ENCODE results near the gene TANC2. TPM values are rescaled to one million over a fixed set of nuclear protein-coding genes. Genes with fewer than 3 reads are reported as not detected.

Gene TANC2
- total RNA-seq, 1 donor from 2014 or later, result 84.2 TPM

DNA sequence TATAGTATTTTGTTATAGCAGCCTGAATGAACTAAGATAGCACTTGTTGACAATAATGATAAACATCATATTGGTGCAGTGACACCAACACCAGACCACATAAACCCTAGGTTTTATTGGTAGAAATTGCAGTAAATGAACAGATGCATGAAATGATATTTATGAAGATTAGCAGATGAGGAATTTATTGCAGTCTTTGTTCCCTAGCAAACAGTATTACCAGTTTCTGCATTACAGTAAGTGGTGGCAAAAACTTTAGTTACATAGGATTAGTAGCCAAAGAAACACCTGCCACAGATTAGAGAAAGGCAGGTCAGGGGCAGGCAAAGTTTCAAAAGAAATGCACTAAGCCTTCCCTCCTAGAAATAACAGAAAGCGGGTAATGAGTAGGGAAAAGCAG lies 17.7 kb upstream of the TANC2 start:
- FAIRE-seq, result no peak
- TF ChIP-seq, protein P1, sequence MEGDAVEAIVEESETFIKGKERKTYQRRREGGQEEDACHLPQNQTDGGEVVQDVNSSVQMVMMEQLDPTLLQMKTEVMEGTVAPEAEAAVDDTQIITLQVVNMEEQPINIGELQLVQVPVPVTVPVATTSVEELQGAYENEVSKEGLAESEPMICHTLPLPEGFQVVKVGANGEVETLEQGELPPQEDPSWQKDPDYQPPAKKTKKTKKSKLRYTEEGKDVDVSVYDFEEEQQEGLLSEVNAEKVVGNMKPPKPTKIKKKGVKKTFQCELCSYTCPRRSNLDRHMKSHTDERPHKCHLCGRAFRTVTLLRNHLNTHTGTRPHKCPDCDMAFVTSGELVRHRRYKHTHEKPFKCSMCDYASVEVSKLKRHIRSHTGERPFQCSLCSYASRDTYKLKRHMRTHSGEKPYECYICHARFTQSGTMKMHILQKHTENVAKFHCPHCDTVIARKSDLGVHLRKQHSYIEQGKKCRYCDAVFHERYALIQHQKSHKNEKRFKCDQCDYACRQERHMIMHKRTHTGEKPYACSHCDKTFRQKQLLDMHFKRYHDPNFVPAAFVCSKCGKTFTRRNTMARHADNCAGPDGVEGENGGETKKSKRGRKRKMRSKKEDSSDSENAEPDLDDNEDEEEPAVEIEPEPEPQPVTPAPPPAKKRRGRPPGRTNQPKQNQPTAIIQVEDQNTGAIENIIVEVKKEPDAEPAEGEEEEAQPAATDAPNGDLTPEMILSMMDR (IDR thresholded peaks at IDR 0.05; ENCODE audit: insufficient read depth, low read length, severe bottlenecking), result no peak

DNA sequence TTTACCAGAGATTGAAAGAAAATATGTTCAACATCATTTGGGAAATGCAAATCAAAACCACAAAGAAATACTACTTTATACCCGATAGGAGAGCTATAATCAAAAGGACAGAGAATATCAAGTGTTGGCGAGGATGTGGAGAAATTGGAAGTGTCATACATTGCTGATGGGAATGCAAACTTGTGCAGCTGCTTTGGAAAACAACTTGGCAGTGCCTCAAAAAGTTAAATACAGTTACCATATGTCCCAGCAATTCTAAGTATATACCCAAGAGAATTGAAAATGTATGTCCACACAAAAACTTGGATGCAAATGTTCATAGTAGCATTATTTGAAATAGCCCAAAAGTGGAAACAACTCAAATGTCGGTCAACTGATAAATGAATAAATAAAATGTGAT lies 17.0 kb upstream of the TANC2 start:
- H3K27me3 ChIP-seq (ENCODE audit: control insufficient read depth, insufficient read depth, low read length), result no peaks in the 10 kb centered on the region
- FAIRE-seq (no peak), DNase-seq (ENCODE audit: low read depth) (no peak)
- H3K4me3 ChIP-seq (ENCODE audit: low read depth, low read length), result no peak overlapping the region
- TF ChIP-seq, protein P1 (IDR thresholded peaks at IDR 0.05; ENCODE audit: insufficient read depth, low read length, severe bottlenecking), result no peak
- no peaks in the 10 kb centered on the region for H3K36me3 ChIP-seq (ENCODE audit: control insufficient read depth, insufficient read depth, low read length)

More for the DNA sequence above, 17.7 kb upstream of the TANC2 start:
- Histone ChIP-seq H3K4me3 (ENCODE audit: low read depth, low read length) (no peak overlapping the region), H3K36me3 (ENCODE audit: control insufficient read depth, insufficient read depth, low read length) (no peaks in the 10 kb centered on the region), H3K27me3 (ENCODE audit: control insufficient read depth, insufficient read depth, low read length) (no peaks in the 10 kb centered on the region)
- no peak for DNase-seq (ENCODE audit: low read depth)

DNA sequence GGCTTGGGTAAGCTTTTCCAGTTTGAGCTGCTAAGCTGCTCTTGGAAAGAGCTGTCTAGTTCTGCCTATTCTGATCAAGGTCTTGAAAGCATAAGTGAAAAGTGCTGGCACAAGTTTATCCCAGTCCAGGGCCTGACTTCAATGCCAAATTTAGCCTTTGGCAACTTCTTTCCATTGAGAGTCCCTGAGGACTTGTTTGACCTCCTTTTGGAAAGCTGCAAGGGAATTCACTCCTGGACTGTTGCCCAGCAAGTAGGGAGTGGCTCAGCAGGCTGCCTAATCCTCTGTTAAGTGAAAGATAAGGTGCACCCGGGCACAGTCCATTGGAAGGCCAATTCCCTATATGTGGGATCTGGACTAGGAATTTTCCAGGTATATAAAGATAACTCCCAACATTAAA lies 16.0 kb upstream of the TANC2 start:
- DNase-seq (ENCODE audit: low read depth) (peak; percentile 74), FAIRE-seq (no peak)
- no peak overlapping the region for H3K4me3 ChIP-seq (ENCODE audit: low read depth, low read length)
- H3K36me3 ChIP-seq (ENCODE audit: control insufficient read depth, insufficient read depth, low read length), result no peaks in the 10 kb centered on the region
- no peaks in the 10 kb centered on the region for H3K27me3 ChIP-seq (ENCODE audit: control insufficient read depth, insufficient read depth, low read length)
- TF ChIP-seq, protein P1 (IDR thresholded peaks at IDR 0.05; ENCODE audit: insufficient read depth, low read length, severe bottlenecking), result no peak

DNA sequence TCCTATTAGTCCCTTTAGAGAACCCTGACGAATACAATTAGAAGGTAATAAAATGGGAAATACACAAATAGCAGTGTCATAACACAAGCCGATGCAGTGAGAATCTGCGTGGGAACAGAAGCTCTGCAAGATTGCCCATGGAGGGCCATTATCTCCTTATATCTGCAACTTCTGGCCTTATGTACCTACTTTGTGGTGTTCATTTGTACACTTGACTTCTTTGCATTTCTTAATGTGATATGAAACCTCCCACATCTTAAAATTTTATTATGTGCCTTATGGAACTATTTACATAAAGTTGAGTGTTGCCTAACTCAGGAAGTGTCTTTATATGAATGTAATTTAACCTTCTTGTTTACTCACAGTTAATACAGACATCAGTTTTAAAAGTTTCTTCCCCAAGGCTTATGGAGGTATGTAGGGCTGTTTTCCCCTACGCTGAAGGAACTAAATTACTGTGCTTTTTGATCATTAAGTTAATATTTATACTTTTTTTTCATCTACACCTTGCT lies 10.1 kb upstream of the TANC2 start:
- TF ChIP-seq, protein P1 (IDR thresholded peaks at IDR 0.05; ENCODE audit: insufficient read depth, low read length, severe bottlenecking), result no peak
- FAIRE-seq, result no peak
- Histone ChIP-seq H3K36me3 (ENCODE audit: control insufficient read depth, insufficient read depth, low read length) (no peaks in the 10 kb centered on the region), H3K27me3 (ENCODE audit: control insufficient read depth, insufficient read depth, low read length) (no peaks in the 10 kb centered on the region), H3K4me3 (ENCODE audit: low read depth, low read length) (no peak overlapping the region)
- DNase-seq (ENCODE audit: low read depth), result no peak

DNA sequence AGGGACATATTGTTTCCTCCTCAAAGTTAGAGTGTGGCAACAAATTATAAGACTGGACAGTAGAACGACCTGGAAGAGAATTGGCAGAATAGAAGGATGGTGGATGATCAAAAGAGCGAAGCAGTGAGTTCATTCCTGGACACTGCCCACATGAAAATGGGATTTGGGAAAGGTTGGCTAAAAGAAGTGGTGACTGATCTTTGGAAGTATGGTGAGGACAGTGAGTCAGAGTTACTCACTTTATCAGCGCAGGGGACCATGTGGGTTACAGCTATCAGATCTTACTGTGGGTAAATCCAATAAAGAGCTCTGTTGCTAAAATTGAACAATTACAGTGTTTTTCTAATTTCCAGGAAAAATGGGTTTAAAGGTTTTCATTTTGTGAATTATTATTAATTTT lies 2.7 kb upstream of the TANC2 start:
- DNase-seq (ENCODE audit: low read depth) (peak; percentile 91), FAIRE-seq (no peak)

More for the DNA sequence above, 2.7 kb upstream of the TANC2 start:
- H3K27me3 ChIP-seq (ENCODE audit: control insufficient read depth, insufficient read depth, low read length), result no peaks in the 10 kb centered on the region
- H3K4me3 ChIP-seq (ENCODE audit: low read depth, low read length), result no peak overlapping the region
- TF ChIP-seq, protein P1 (IDR thresholded peaks at IDR 0.05; ENCODE audit: insufficient read depth, low read length, severe bottlenecking), result no peak
- H3K36me3 ChIP-seq (ENCODE audit: control insufficient read depth, insufficient read depth, low read length), result no peaks in the 10 kb centered on the region

Data from bronchial epithelial cell (primary cell).